ENCODE measurements around the gene PCDHA2. TPM values are rescaled to one million over a fixed set of nuclear protein-coding genes. Genes with fewer than 3 reads are reported as not detected.

The PCDHA2 gene
- total and polyA plus RNA-seq, 2 of the 13 experiments (the other 11 are each of a cell fraction or from before 2014, with no cell fraction given): not detected

GRCh38 chr5:140840978-140841962, 46.6 kb downstream of the PCDHA2 start, which contains the start of gene PCDHA8 (continued):
- TF ChIP-seq HNF4A (CRISPR knock-in tag; IDR thresholded peaks at IDR 0.05) (peak; percentile 29; the same call in 1 of the 2 replicates), GABPB1 (CRISPR knock-in tag; IDR thresholded peaks at IDR 0.05) (peak; percentile 47; the same call in 1 of the 2 replicates), HOXA3 (CRISPR knock-in tag; IDR thresholded peaks at IDR 0.05) (0 out of 2 replicates have a peak, but pooled peaks have one; percentile 10), HMGXB4 (CRISPR knock-in tag; IDR thresholded peaks at IDR 0.05; ENCODE audit: borderline replicate concordance in 1 of 2, low read depth in 1 of 2) (0 out of 4 replicates have a peak, but pooled peaks of 1 of the 2 experiments have one; percentile 38), ZNF777 (CRISPR knock-in tag; IDR thresholded peaks at IDR 0.05) (no peak), PRDM4 (CRISPR knock-in tag; IDR thresholded peaks at IDR 0.05; ENCODE audit: borderline replicate concordance) (no peak), MTF1 (CRISPR knock-in tag; IDR thresholded peaks at IDR 0.05) (no peak), CEBPG (CRISPR knock-in tag; IDR thresholded peaks at IDR 0.05) (0 out of 2 replicates have a peak, but pooled peaks have one; percentile 20), ZNF350 (CRISPR knock-in tag; IDR thresholded peaks at IDR 0.05; ENCODE audit: borderline replicate concordance, low read depth) (peak; percentile 43; the same call in 1 of the 2 replicates), ESRRA (CRISPR knock-in tag; IDR thresholded peaks at IDR 0.05; ENCODE audit: low read depth) (no peak)
- TF ChIP-seq, protein P1, sequence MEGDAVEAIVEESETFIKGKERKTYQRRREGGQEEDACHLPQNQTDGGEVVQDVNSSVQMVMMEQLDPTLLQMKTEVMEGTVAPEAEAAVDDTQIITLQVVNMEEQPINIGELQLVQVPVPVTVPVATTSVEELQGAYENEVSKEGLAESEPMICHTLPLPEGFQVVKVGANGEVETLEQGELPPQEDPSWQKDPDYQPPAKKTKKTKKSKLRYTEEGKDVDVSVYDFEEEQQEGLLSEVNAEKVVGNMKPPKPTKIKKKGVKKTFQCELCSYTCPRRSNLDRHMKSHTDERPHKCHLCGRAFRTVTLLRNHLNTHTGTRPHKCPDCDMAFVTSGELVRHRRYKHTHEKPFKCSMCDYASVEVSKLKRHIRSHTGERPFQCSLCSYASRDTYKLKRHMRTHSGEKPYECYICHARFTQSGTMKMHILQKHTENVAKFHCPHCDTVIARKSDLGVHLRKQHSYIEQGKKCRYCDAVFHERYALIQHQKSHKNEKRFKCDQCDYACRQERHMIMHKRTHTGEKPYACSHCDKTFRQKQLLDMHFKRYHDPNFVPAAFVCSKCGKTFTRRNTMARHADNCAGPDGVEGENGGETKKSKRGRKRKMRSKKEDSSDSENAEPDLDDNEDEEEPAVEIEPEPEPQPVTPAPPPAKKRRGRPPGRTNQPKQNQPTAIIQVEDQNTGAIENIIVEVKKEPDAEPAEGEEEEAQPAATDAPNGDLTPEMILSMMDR (CRISPR knock-in tag; IDR thresholded peaks at IDR 0.05): peak; percentile 65
- TF ChIP-seq, protein P2, sequence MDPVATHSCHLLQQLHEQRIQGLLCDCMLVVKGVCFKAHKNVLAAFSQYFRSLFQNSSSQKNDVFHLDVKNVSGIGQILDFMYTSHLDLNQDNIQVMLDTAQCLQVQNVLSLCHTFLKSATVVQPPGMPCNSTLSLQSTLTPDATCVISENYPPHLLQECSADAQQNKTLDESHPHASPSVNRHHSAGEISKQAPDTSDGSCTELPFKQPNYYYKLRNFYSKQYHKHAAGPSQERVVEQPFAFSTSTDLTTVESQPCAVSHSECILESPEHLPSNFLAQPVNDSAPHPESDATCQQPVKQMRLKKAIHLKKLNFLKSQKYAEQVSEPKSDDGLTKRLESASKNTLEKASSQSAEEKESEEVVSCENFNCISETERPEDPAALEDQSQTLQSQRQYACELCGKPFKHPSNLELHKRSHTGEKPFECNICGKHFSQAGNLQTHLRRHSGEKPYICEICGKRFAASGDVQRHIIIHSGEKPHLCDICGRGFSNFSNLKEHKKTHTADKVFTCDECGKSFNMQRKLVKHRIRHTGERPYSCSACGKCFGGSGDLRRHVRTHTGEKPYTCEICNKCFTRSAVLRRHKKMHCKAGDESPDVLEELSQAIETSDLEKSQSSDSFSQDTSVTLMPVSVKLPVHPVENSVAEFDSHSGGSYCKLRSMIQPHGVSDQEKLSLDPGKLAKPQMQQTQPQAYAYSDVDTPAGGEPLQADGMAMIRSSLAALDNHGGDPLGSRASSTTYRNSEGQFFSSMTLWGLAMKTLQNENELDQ (CRISPR knock-in tag; IDR thresholded peaks at IDR 0.05; ENCODE audit: borderline replicate concordance): no peak
- TF ChIP-seq, protein P3, sequence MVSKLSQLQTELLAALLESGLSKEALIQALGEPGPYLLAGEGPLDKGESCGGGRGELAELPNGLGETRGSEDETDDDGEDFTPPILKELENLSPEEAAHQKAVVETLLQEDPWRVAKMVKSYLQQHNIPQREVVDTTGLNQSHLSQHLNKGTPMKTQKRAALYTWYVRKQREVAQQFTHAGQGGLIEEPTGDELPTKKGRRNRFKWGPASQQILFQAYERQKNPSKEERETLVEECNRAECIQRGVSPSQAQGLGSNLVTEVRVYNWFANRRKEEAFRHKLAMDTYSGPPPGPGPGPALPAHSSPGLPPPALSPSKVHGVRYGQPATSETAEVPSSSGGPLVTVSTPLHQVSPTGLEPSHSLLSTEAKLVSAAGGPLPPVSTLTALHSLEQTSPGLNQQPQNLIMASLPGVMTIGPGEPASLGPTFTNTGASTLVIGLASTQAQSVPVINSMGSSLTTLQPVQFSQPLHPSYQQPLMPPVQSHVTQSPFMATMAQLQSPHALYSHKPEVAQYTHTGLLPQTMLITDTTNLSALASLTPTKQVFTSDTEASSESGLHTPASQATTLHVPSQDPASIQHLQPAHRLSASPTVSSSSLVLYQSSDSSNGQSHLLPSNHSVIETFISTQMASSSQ (IDR thresholded peaks at IDR 0.05; ENCODE audit: low read depth): no peak
- TF ChIP-seq, protein P3 (CRISPR knock-in tag; IDR thresholded peaks at IDR 0.05; ENCODE audit: borderline replicate concordance): no peak
